SHP77 treated with DMSO at 0.1 percent for 48 hours (cell line): ENCODE data around the gene TMPRSS6.

ENCODE experiments used
- DNase-seq: peaks from one replicate; lab custom pipeline; 2025; lab: John Stamatoyannopoulos, UW

Gene TMPRSS6

DNA sequence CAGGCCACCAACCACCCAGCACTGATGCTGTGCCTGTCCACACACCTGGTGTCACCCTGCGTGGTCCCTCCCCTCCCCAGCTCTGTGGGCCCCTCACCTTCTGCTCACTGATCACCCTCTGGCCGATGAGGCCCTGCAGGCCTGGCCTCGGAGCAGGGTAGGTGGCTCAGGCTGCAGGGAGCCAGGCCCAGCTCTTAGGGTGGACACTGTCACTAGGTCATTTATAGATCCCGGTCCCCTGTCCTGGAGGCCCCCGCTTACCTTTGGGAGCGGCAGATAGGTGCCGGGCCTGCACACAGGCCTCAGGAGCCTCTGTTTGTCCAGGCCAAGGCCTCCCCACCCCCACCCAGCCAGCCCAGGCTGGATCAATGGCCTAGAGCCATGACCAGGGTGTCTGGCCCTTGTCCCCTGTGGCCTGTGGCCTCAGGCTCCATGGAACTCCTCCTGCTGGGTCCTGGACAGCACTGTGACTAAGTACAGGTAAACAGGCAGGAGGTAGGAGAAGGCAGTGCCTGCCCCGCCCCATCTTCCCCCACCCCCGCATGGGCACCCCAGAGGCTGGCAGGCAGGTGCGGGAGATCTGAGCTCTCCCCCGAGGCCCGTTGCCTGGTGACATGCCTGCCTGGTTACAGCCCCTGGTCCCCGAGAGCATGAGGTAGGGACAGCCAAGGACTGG is at the start of gene TMPRSS6:
TMPRSS6 (minus strand) TSS at position 472 of the 676 bp plus-strand sequence. CDS start 6,296 bp downstream, outside the sequence.
- no peak for DNase-seq

- no peak for DNase-seq
These were observed 49.4 kb upstream of the TMPRSS6 start for GRCh38 chr22:37158963-37159290.

DNA sequence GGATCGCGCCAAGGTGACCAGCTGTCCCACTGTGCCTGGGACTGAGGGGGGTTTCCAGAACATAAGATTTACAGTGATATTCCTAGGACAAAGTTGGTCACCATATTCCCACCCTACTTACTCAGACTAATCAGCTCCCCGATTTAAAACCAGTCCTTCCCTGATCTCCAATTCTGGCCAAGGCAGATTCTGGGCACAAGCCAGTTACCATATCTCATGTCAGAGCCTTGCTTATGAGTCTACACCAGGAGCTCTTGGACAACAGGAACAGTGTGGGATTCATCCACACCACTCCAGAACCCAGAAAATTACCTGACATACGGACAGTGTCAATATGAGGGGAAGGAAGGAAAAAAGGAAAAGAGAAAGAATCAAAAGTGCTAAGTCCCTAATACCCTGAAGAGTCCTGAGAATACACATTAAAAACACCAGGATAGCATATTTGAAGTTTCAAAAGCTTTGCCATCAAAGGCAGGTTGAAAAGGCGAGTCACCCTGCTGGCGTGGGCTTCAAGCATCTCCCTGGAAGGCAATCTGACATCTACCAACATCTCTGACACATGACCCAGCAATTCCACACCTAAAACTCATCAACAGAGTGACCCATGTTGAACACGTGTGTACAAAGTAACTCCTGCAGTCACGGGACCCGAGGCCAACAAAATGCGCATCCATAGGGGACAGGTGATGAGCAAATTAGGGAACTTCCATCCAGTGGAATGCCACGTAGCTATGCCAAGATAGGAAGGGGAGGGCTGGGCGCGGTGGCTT is 48.2 kb upstream of the TMPRSS6 start:
- no peak for DNase-seq

DNA sequence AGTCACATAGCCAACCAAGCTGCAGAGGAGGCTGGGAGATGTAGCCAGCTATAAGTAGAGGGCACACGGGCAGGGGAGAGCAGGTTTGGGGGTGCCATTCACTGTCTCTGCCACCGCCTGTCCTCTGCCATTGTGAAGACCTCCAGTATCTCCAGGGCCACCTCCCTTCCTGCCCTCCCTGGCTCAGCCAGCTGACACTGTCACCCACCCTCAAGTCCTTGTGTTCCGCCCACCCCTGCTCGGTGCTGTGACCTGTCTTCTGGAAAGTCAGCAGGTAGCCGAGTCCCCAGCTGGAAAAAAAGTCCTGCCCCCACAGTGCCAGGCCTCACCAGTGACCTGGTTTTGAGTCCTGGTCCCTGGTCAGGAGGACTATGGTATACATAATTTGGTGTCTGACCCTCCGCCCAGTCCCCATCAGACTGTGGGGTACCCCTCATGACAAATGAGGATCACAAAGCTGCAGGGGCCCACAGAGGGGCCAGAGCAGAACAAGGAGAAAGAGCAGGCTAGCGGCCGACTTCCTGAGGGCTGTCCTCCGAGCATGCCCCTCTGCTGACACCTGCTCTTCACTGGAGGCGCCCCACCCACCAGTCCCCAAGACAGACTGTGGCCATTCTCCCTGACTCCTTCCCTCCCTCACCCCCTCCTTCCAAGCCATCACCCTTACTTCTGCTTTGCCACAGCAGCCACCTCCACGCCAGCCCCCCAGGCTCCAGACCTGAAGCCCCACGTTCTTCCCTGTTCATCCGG is 47.3 kb upstream of the TMPRSS6 start:
- DNase-seq: no peak

DNA sequence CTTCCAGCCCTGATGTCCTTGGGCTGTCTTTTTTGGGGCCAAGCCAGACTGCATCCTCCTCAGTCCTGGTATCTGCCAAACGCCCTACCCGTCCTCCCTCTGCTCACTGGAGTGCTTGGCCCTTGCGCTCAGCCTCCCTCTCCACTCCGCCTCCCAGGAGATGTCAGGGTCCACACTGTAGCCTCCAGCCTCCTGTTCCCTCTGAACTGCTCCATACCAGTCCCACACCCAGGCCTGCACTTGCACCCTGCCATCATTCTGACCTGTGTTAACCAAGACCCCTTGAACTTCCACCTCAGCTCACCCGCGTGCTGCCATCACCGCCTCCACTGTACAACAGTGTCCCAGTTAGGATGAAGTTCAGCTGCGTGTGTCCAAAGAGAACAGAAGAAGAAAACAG is 46.5 kb upstream of the TMPRSS6 start:
- DNase-seq: no peak

DNA sequence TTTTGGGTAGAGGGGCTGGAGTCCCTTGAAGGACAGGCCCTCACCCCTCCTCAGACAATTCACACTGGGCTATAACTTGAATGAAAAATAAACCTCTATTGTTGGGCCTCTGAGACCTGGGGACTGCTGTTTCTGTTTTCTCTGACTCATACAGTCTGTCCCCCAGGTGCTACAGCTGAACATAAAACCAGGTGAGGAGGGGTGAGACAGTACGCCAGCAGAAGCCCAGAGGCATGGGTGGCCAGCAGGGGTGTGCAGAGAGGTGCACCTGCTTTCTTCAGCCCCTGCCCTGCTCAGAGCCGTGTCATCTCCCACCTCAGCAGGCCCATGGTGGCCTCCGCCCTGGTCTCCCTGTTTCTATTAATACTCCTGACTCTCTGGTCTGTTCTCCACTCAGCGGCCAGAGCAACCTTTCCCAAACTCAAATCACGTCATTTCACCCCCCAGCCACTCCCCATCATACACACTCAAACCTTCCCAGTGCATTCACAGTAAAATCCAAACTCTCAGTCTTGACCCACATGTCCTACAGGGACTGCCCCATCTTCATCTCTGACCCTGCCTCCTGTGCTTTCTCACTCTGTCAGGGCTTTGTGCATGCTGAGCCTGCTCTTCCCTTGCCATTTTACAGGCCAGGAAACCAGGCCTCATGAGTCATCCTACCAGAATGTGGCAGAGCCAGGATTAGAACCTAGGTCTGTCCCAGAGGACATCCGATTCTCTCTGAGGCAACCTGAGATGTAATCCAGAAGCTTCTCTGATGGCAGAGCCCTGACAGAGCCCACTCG is 45.6 kb upstream of the TMPRSS6 start:
- DNase-seq: no peak

GRCh38 chr22:37153901-37154300 is 44.4 kb upstream of the TMPRSS6 start:
- no peak for DNase-seq

DNA sequence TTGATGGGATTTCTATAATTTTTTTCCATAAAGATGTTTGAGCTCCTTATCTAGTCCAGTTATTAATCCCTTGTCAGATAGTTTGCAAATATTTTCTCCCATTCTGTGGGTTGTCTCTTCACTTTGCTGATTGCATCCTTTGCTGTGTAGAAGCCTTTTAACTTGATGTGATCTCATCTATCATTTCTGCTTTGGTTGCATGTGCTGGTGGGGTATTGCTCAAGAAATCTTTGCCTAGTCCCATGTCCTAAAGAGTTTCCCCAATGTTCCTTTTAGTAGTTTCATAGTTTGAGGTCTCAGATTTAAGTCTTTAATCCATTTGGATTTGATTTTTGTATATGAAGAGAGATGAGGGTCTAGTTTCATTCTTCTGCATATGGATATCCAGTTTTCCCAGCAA is 41.9 kb upstream of the TMPRSS6 start:
- no peak for DNase-seq

- no peak for DNase-seq
These were observed 41.2 kb upstream of the TMPRSS6 start for GRCh38 chr22:37150701-37151100.

GRCh38 chr22:37148742-37149665 is 39.5 kb upstream of the TMPRSS6 start:
- no peak for DNase-seq

GRCh38 chr22:37148031-37148651 is 38.6 kb upstream of the TMPRSS6 start:
- no peak for DNase-seq

- DNase-seq: no peak
These were observed 37.9 kb upstream of the TMPRSS6 start for GRCh38 chr22:37147186-37147990.

- DNase-seq: no peak
These were observed 37.1 kb upstream of the TMPRSS6 start for GRCh38 chr22:37146507-37147180.

DNA sequence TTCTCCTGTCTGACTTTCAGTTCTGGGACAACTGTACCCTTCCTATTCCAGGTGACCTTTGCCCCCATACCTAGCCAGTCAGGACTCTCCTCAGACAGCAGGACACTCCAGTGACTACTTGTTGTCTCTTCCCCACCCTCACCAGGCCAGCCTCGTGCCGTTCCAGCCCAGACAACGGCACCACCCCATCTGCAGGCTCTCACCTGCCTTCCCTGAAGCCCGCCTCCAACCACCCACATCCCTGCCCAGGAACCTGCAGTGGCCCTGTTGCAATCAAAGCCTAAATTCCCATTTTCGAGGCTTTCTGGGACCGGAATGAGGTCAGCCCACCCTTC is 36.5 kb upstream of the TMPRSS6 start:
- DNase-seq: no peak

DNA sequence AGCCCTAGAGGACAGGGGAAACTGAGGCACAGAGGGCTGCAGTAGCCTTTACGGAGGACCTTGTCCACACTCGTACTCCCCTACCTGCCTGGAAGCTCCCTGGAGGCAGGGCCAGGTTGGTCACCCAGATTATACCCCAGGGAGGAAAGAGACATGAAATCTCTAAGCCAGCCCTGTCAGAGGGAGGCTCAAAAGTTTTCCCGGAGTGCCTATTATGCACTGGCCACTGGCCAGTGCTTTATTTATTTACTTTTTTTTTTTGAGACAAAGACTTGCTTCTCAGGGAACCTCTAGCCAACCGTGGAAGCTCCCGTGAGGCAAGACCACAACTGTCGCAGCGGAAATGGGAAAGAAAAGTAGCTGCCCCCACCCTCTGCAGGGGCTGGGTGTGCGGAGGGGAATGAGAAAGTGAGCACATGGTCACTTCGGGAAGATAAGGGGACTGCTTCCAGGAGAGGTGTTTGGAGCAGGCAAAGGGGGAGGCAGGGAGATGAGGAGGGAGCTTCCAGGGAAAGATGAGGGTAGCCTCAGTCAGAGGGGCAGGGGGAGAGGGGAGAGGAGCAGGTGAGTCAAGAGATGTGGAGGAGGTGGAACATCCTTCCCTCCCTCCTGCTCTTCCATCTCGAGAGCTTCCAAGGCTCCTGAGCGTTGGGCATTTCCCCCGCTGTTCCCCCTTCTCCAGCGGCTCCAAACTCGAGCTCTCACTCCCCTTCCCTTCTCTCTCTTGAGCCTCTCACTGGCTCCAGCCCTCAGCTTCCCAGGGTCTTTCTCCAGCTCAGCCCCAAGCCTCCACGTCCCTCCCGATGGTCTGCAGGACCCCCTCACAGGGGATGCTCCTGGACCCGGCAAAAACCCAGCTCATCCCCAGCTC is 35.9 kb upstream of the TMPRSS6 start:
- no peak for DNase-seq

- no peak for DNase-seq
These were observed 34.7 kb upstream of the TMPRSS6 start for GRCh38 chr22:37144180-37144554.

- DNase-seq: no peak
These were observed 32.5 kb upstream of the TMPRSS6 start for GRCh38 chr22:37141971-37142370.

GRCh38 chr22:37141476-37141875 is 32.0 kb upstream of the TMPRSS6 start:
- DNase-seq: no peak
